ENCODE results near the gene MOV10L1.

The MOV10L1 gene

DNA sequence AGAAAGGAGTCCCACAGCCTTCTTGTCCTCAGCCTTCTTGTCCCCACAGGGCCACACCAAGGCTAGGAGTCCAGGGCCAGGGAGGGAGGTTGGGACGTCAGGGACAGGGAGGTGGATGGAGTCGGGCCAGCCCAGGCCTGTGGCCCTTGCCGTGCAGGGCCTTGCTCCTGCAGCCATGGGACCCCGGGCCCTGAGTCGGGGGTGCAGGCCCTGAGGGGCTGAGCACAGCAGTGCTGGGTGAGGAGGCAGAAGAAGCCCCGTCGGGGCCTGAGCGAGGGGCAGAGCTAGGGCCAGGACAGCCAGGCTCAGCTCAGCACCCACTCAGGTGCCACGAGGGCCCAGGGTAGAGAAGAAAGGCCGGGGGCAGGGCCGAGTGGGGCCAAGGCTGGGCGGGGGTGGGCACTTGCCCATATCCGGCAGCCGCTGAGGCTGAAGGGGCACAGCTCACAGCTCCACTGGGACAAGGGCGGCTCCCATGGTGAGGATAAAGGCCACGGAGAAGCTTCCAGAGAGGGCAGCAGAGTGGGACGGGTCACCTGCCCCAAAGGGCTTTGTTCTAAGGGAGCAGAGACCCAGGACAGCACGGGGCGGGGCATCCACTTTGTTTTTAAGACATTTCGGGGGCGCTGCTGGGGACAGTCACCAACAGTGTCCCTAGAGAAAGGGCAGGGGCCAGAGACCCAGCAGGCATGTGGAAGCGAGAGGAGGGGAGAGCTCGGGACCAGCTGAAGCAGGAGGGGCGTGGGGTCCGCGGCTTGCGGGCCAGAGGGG, 8.2 kb upstream of the MOV10L1 start:
- H3K9ac ChIP-seq (ENCODE audit: low read length), result no peak overlapping the region

DNA sequence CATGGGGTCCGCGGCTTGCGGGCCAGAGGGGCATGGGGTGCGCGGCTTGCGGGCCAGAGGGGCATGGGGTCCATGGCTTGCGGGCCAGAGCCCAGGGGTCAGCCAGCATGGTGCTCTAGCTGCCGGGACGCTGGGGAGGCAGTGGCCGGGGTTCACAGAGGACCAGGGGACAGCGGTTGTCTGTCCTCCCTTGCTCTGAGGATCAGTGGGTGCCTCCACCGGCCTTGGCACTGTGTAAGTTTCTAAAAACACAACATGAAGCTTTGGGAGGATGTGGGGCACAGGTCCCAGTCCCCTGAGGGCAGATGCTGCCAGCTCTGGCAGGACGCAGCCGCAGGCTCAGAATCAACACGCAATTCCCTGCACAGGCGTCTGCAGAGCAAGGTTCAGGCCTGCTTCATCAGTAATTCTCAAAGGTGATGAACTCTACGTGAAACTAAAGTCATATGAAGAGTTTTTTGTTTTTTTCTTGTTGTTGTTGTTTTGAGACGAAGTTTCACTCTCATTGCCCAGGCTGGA, 7.5 kb upstream of the MOV10L1 start:
- Histone ChIP-seq H3K36me3 (ENCODE audit: insufficient read depth, low read length) (no peaks in the 10 kb centered on the region; the same call in 1 of the 2 replicates), H3K27ac (ENCODE audit: low read depth, low read length, poor library complexity, severe bottlenecking) (no peak overlapping the region), H3K27me3 (ENCODE audit: insufficient read depth, low read length) (peaks cover 1% of the 10 kb centered on the region; the same call in 1 of the 2 replicates), H3K4me3 (ENCODE audit: low read depth, low read length, poor library complexity, severe bottlenecking) (no peak overlapping the region), H3K4me1 (ENCODE audit: insufficient read depth, low read length, severe bottlenecking) (peaks cover 7% of the 10 kb centered on the region), H3K4me2 (ENCODE audit: low read length) (no peak overlapping the region), H3K9ac (ENCODE audit: low read length) (no peak overlapping the region), H3K9me2 (ENCODE audit: low read depth, low read length) (no peaks in the 10 kb centered on the region), H3K79me2 (ENCODE audit: insufficient read depth, low read length) (no peaks in the 10 kb centered on the region), H2AFZ (ENCODE audit: low read length) (no peak overlapping the region), H3F3A (ENCODE audit: insufficient read depth, low read length) (no peaks in the 10 kb centered on the region), H3K9me3 (ENCODE audit: low read length) (peaks cover under 1% of the 10 kb centered on the region; the same call in 1 of the 2 replicates), H4K20me1 (ENCODE audit: insufficient read depth, low read length) (no peaks in the 10 kb centered on the region)
- TF ChIP-seq EZH2 (IDR thresholded peaks at IDR 0.05; ENCODE audit: borderline replicate concordance, low read length) (no peak), CTCF (IDR thresholded peaks at IDR 0.05; ENCODE audit: low read length) (no peak)

More for the DNA sequence above, 8.2 kb upstream of the MOV10L1 start:
- H3K27ac ChIP-seq (ENCODE audit: low read depth, low read length, poor library complexity, severe bottlenecking), result no peak overlapping the region
- no peaks in the 10 kb centered on the region for H4K20me1 ChIP-seq (ENCODE audit: insufficient read depth, low read length)
- TF ChIP-seq CTCF (IDR thresholded peaks at IDR 0.05; ENCODE audit: low read length), result no peak
- TF ChIP-seq EZH2 (IDR thresholded peaks at IDR 0.05; ENCODE audit: borderline replicate concordance, low read length), result no peak
- no peaks in the 10 kb centered on the region for H3K9me2 ChIP-seq (ENCODE audit: low read depth, low read length)
- no peaks in the 10 kb centered on the region for H3K79me2 ChIP-seq (ENCODE audit: insufficient read depth, low read length)
- H3K36me3 ChIP-seq (ENCODE audit: insufficient read depth, low read length), result no peaks in the 10 kb centered on the region; the same call in 1 of the 2 replicates
- no peaks in the 10 kb centered on the region for H3F3A ChIP-seq (ENCODE audit: insufficient read depth, low read length)
- H3K9me3 ChIP-seq (ENCODE audit: low read length), result no peaks in the 10 kb centered on the region
- no peak overlapping the region for H2AFZ ChIP-seq (ENCODE audit: low read length)
- H3K4me1 ChIP-seq (ENCODE audit: insufficient read depth, low read length, severe bottlenecking), result peaks cover 12% of the 10 kb centered on the region
- no peaks in the 10 kb centered on the region for H3K27me3 ChIP-seq (ENCODE audit: insufficient read depth, low read length)
- no peak overlapping the region for H3K4me3 ChIP-seq (ENCODE audit: low read depth, low read length, poor library complexity, severe bottlenecking)
- no peak overlapping the region for H3K4me2 ChIP-seq (ENCODE audit: low read length)

DNA sequence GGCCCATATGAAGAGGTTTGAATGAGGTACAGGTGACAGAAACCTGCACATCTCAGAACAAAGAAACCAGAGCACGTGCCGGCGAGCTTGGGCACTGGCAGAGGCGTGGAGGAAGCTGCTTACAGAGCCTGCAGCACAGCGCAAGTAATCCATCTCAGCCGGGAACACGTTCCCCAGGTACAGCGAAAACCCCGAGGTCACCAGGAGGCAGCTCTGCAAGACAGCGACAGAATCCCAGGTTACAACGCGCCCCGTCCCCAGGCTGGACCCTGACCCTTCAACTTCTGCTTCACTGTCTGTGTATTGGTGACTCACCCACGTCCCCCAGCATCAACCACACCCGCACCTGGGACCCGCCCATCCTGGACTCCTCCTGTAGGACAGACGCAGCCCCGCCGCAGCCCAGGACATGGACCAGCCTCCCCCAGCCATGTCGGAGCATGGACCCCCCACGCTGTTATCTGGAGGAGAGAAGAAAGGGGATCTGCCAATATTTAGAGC, 6.8 kb upstream of the MOV10L1 start:
- no peak for TF ChIP-seq EZH2 (IDR thresholded peaks at IDR 0.05; ENCODE audit: borderline replicate concordance, low read length)
- no peak for TF ChIP-seq CTCF (IDR thresholded peaks at IDR 0.05; ENCODE audit: low read length)
- Histone ChIP-seq H3K4me2 (ENCODE audit: low read length) (no peak overlapping the region), H4K20me1 (ENCODE audit: insufficient read depth, low read length) (no peaks in the 10 kb centered on the region)

More for the DNA sequence above, 6.8 kb upstream of the MOV10L1 start:
- no peaks in the 10 kb centered on the region; the same call in 1 of the 2 replicates for H3K36me3 ChIP-seq (ENCODE audit: insufficient read depth, low read length)
- H3K9ac ChIP-seq (ENCODE audit: low read length), result no peak overlapping the region
- H3F3A ChIP-seq (ENCODE audit: insufficient read depth, low read length), result no peaks in the 10 kb centered on the region
- no peak overlapping the region for H3K4me3 ChIP-seq (ENCODE audit: low read depth, low read length, poor library complexity, severe bottlenecking)
- no peak overlapping the region for H2AFZ ChIP-seq (ENCODE audit: low read length)
- H3K4me1 ChIP-seq (ENCODE audit: insufficient read depth, low read length, severe bottlenecking), result peaks cover 7% of the 10 kb centered on the region
- H3K27ac ChIP-seq (ENCODE audit: low read depth, low read length, poor library complexity, severe bottlenecking), result no peak overlapping the region
- no peaks in the 10 kb centered on the region for H3K79me2 ChIP-seq (ENCODE audit: insufficient read depth, low read length)
- peaks cover 9% of the 10 kb centered on the region; the same call in 1 of the 2 replicates for H3K27me3 ChIP-seq (ENCODE audit: insufficient read depth, low read length)
- H3K9me2 ChIP-seq (ENCODE audit: low read depth, low read length), result no peaks in the 10 kb centered on the region
- peaks cover 8% of the 10 kb centered on the region; the same call in 1 of the 2 replicates for H3K9me3 ChIP-seq (ENCODE audit: low read length)
